Astrocyte (in vitro differentiated cells and primary cell): Measurements from ENCODE around the gene COL27A1. TPM values are rescaled to one million over a fixed set of nuclear protein-coding genes. Genes with fewer than 3 reads are reported as not detected.

Source experiments
- DNase-seq: peaks from one replicate; pipeline ENCODE4 v3.0.0-alpha.2; 2010; ENCODE audit warnings: low read depth
- FAIRE-seq: peaks from 2 replicates; lab custom pipeline; 2011; peaks lifted over from hg19 to GRCh38; lab: Jason Lieb, UNC
- H2AFZ ChIP-seq: 2 replicates; pipeline ENCODE4 v1.6.0; 2012; ENCODE audit warnings: low read depth, low read length, inconsistent platforms
- H3K27ac ChIP-seq: 2 replicates; pipeline ENCODE4 v1.5.1; 2011; ENCODE audit warnings: low read depth, low read length, inconsistent platforms
- H3K27me3 ChIP-seq: 2 replicates; pipeline ENCODE4 v1.6.0; 2011; ENCODE audit warnings: low read length, inconsistent platforms; ENCODE audit not compliant: insufficient read depth
- H3K36me3 ChIP-seq: 2 replicates; pipeline ENCODE4 v1.5.1; 2011; ENCODE audit warnings: low read length, inconsistent platforms; ENCODE audit not compliant: insufficient read depth
- H3K4me1 ChIP-seq: 2 replicates; pipeline ENCODE4 v1.5.1; 2011; ENCODE audit warnings: low read length, inconsistent platforms; ENCODE audit not compliant: insufficient read depth
- H3K4me2 ChIP-seq: 2 replicates; pipeline ENCODE4 v1.6.0; 2012; ENCODE audit warnings: low read length, inconsistent platforms
- H3K4me3 ChIP-seq: 2 replicates; pipeline ENCODE4 v1.5.1; 2011; ENCODE audit warnings: low read depth, mild to moderate bottlenecking, low read length, inconsistent platforms; ENCODE audit not compliant: insufficient read depth
- H3K79me2 ChIP-seq: 2 replicates; pipeline ENCODE4 v1.6.0; 2012; ENCODE audit warnings: mild to moderate bottlenecking, low read length, inconsistent platforms; ENCODE audit not compliant: insufficient read depth
- H3K9ac ChIP-seq: 2 replicates; pipeline ENCODE4 v1.6.0; 2012; ENCODE audit warnings: mild to moderate bottlenecking, low read length, inconsistent platforms
- H3K9me3 ChIP-seq: 2 replicates; pipeline ENCODE4 v1.5.1; 2012; ENCODE audit warnings: low read depth, mild to moderate bottlenecking, low read length, inconsistent platforms; ENCODE audit not compliant: insufficient read depth
- H4K20me1 ChIP-seq: 2 replicates; pipeline ENCODE4 v1.6.0; 2012; ENCODE audit warnings: low read length, inconsistent platforms; ENCODE audit not compliant: insufficient read depth
- H3K27ac Mint-ChIP-seq: one replicate; pipeline ENCODE4 v1.8.0; 2021; ENCODE audit warnings: mild to moderate bottlenecking, mixed read lengths; ENCODE audit not compliant: unreplicated experiment
- H3K27me3 Mint-ChIP-seq: one replicate; pipeline ENCODE4 v1.8.0; 2021; ENCODE audit warnings: low read depth, mixed read lengths; ENCODE audit not compliant: unreplicated experiment
- H3K36me3 Mint-ChIP-seq: one replicate; pipeline ENCODE4 v1.8.0; 2021; ENCODE audit warnings: low read depth, mixed read lengths; ENCODE audit not compliant: unreplicated experiment
- H3K4me1 Mint-ChIP-seq: one replicate; pipeline ENCODE4 v1.8.0; 2021; ENCODE audit warnings: low read depth, mixed read lengths; ENCODE audit not compliant: unreplicated experiment
- H3K4me3 Mint-ChIP-seq: one replicate; pipeline ENCODE4 v1.8.0; 2021; ENCODE audit warnings: mild to moderate bottlenecking, moderate library complexity, mixed read lengths; ENCODE audit not compliant: unreplicated experiment
- H3K9me3 Mint-ChIP-seq: one replicate; pipeline ENCODE4 v1.8.0; 2021; ENCODE audit warnings: mild to moderate bottlenecking, mixed read lengths; ENCODE audit not compliant: unreplicated experiment
- EZH2 ChIP-seq: IDR thresholded peaks from 2 replicates; pipeline ENCODE4 v1.6.1; 2012; ENCODE audit warnings: mild to moderate bottlenecking, low read length, inconsistent platforms; ENCODE audit not compliant: insufficient read depth
- total RNA-seq: library from RNA; stranded (reverse); gene quantifications from 2 replicates; pipeline ENCODE4 v1.2.1, GENCODE V29; 2021
- TF ChIP-seq, protein P1 (sequence below): IDR thresholded peaks from 2 replicates; pipeline ENCODE4 v1.5.1; 2011; ENCODE audit warnings: low read depth, mild to moderate bottlenecking, inconsistent platforms, low read length, moderate library complexity; ENCODE audit not compliant: insufficient read depth

Gene COL27A1
- total RNA-seq, 1 donor from 2014 or later, result 31.2 TPM

DNA sequence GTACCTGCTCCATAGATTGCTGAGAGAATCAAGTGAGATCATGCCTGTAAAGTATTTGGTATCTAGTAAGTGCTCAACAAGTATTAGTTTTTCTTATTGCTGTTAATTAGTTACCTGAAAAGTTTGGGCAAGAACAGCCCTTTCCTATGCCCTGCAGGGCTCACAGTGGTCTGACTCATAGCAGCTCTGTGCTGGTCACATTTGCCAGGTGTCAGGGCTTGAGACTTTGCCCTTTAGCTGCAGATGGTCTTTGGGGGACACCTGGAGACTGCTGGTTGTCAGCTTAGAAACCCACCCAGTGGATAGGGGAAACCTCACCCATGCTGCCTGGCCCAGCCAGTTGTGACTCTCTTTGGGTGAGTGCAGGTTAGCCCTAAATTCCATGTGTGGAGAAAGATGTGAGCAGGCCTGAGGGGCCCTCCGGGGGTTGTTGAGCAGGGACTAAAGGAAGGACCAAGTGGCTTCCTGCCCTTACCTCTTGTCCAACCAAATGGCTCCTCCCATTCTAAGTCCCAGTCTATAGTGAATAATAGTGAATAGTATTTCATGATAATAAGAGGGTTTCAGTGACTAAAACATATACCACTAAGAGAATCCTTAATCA is 9.0 kb downstream of the COL27A1 start:
- Histone ChIP-seq H3K4me1 (peaks cover 17% of the 10 kb centered on the region), H3K79me2 (peaks cover 47% of the 10 kb centered on the region), H3K27me3 (no peaks in the 10 kb centered on the region), H4K20me1 (peaks cover 79% of the 10 kb centered on the region), H2AFZ (no peak overlapping the region), H3K27ac (no peak overlapping the region), H3K4me2 (peak overlapping the region; percentile 73), H3K9me3 (no peaks in the 10 kb centered on the region), H3K9ac (no peak overlapping the region), H3K36me3 (no peaks in the 10 kb centered on the region), H3K4me3 (no peak overlapping the region)
- TF ChIP-seq, protein P1, sequence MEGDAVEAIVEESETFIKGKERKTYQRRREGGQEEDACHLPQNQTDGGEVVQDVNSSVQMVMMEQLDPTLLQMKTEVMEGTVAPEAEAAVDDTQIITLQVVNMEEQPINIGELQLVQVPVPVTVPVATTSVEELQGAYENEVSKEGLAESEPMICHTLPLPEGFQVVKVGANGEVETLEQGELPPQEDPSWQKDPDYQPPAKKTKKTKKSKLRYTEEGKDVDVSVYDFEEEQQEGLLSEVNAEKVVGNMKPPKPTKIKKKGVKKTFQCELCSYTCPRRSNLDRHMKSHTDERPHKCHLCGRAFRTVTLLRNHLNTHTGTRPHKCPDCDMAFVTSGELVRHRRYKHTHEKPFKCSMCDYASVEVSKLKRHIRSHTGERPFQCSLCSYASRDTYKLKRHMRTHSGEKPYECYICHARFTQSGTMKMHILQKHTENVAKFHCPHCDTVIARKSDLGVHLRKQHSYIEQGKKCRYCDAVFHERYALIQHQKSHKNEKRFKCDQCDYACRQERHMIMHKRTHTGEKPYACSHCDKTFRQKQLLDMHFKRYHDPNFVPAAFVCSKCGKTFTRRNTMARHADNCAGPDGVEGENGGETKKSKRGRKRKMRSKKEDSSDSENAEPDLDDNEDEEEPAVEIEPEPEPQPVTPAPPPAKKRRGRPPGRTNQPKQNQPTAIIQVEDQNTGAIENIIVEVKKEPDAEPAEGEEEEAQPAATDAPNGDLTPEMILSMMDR, result no peak
- no peak for TF ChIP-seq EZH2
- DNase-seq (no peak), FAIRE-seq (no peak)
- no peaks in the 10 kb centered on the region for H3K27me3 Mint-ChIP-seq
- H3K27ac Mint-ChIP-seq, result no peak overlapping the region
- H3K4me3 Mint-ChIP-seq, result peak overlapping the region; percentile 43
- H3K9me3 Mint-ChIP-seq, result no peaks in the 10 kb centered on the region
- peaks cover 29% of the 10 kb centered on the region for H3K4me1 Mint-ChIP-seq
- peaks cover 23% of the 10 kb centered on the region for H3K36me3 Mint-ChIP-seq

DNA sequence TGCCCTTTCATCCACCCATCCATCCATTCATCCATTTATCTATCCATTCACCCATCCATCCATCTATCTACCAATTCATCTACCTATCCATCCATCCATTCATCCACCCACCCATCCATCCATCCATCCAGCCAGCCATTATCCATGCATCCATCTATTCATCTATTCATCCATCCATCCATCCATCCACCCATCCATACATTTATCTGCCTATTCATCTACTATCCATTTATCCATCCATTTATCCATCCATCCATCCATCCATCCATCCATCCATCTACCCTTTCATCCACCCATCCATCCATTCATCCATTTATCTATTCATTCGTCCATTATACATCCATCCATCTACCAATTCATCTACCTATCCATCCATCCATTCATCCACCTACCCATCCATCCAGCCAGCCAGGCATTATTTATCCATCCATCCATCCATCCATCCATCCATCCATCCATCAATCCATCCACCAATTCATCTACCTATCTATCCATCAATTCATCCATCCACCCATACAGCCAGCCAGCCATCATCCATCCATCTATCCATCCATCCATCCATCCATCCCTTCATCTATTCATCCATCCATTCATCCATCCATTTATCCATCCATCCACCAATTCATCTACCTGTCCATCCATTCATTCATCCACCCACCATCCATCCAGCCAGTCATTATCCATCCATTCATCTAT is 10.2 kb downstream of the COL27A1 start:
- Histone ChIP-seq H3K36me3 (no peaks in the 10 kb centered on the region), H3K4me3 (no peak overlapping the region), H3K9me3 (no peaks in the 10 kb centered on the region), H3K79me2 (peaks cover 41% of the 10 kb centered on the region), H2AFZ (no peak overlapping the region), H3K4me2 (no peak overlapping the region), H3K4me1 (peaks cover 30% of the 10 kb centered on the region), H4K20me1 (peaks cover 81% of the 10 kb centered on the region), H3K27me3 (no peaks in the 10 kb centered on the region), H3K27ac (no peak overlapping the region), H3K9ac (no peak overlapping the region)
- no peak for FAIRE-seq
- Mint-ChIP-seq H3K4me1 (peaks cover 22% of the 10 kb centered on the region), H3K4me3 (no peak overlapping the region), H3K27me3 (no peaks in the 10 kb centered on the region), H3K27ac (no peak overlapping the region), H3K9me3 (no peaks in the 10 kb centered on the region), H3K36me3 (peaks cover 21% of the 10 kb centered on the region)
- TF ChIP-seq EZH2, result no peak
- TF ChIP-seq, protein P1, result no peak
- no peak for DNase-seq

DNA sequence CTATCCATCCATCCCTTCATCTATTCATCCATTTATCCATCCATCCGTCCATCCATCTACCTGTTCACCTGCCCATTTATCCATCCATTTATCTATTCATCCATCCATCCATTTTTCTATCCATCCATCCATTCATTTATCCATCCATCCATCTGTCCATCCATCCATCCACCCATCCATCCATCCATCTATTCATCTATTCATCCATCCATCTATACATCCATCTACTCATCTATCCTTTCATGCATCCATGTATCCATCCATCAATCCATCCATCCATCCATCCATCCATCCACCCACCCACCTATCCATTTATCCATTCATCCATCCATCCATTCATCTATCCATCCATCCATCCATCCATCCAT is 10.8 kb downstream of the COL27A1 start:
- Mint-ChIP-seq H3K27ac (no peak overlapping the region), H3K4me3 (no peak overlapping the region), H3K9me3 (no peaks in the 10 kb centered on the region), H3K36me3 (peaks cover 21% of the 10 kb centered on the region), H3K4me1 (peaks cover 21% of the 10 kb centered on the region), H3K27me3 (no peaks in the 10 kb centered on the region)
- Histone ChIP-seq H3K27ac (no peak overlapping the region), H3K27me3 (no peaks in the 10 kb centered on the region), H3K79me2 (peaks cover 36% of the 10 kb centered on the region), H3K9ac (no peak overlapping the region), H3K4me1 (peaks cover 35% of the 10 kb centered on the region), H3K4me2 (no peak overlapping the region), H3K9me3 (no peaks in the 10 kb centered on the region), H2AFZ (no peak overlapping the region), H3K4me3 (no peak overlapping the region), H4K20me1 (peaks cover 76% of the 10 kb centered on the region), H3K36me3 (no peaks in the 10 kb centered on the region)
- DNase-seq (no peak), FAIRE-seq (no peak)
- TF ChIP-seq, protein P1, result no peak
- no peak for TF ChIP-seq EZH2
